ENCODE results near the gene TTC5. TPM values are rescaled to one million over a fixed set of nuclear protein-coding genes. Genes with fewer than 3 reads are reported as not detected.

The TTC5 gene
- total RNA-seq, 2 donors from 2014 or later = 5.7 to 21.6 TPM

Other genes starting within 250 kb of the TTC5 start
- gene OR4L1, start 245.9 kb downstream of the TTC5 start, total RNA-seq = not detected
- gene OR4K17, start 195.2 kb downstream of the TTC5 start, total RNA-seq = not detected
- gene OR4N5, start 167.1 kb downstream of the TTC5 start, total RNA-seq = not detected
- gene OR11G2, start 115.1 kb downstream of the TTC5 start, total RNA-seq = not detected
- not detected for gene OR11H6, start 82.2 kb downstream of the TTC5 start, total RNA-seq
- not detected for gene OR11H7, start 77.0 kb downstream of the TTC5 start, total RNA-seq
- gene OR11H4, start 66.7 kb downstream of the TTC5 start, total RNA-seq = not detected
- 100 to 1,000 TPM in 1 of 2 donors, 10 to 100 TPM in 1; 56.8 to 122 TPM for gene CCNB1IP1, start 27.3 kb upstream of the TTC5 start, total RNA-seq
- 100 to 1,000 TPM in 1 of 2 donors, 10 to 100 TPM in 1; 45.9 to 121 TPM for gene PARP2, start 37.7 kb upstream of the TTC5 start, total RNA-seq
- 10 to 100 TPM; 43.3 to 69.8 TPM for gene TEP1, start 107.5 kb upstream of the TTC5 start, total RNA-seq
- gene KLHL33, start 130.2 kb upstream of the TTC5 start, total RNA-seq = under 1 TPM; 0.04 to 0.09 TPM
- gene OSGEP, start 148.9 kb upstream of the TTC5 start, total RNA-seq = 10 to 100 TPM; 43.3 to 58.6 TPM
- gene APEX1, start 149.3 kb upstream of the TTC5 start, total RNA-seq = 100 to 1,000 TPM; 171 to 234 TPM
- gene PIP4P1, start 155.5 kb upstream of the TTC5 start, total RNA-seq = 10 to 100 TPM; 29.1 to 90.2 TPM
- 100 to 1,000 TPM; 167 to 241 TPM for gene PNP, start 163.5 kb upstream of the TTC5 start, total RNA-seq
- under 1 TPM; 0.43 to 0.71 TPM for gene RNASE10, start 199.6 kb upstream of the TTC5 start, total RNA-seq